ENCODE results near the gene MIPEP. TPM values are rescaled to one million over a fixed set of nuclear protein-coding genes. Genes with fewer than 3 reads are reported as not detected.

MIPEP gene
- polyA plus RNA-seq, 1 experiment: 12.4 TPM

DNA sequence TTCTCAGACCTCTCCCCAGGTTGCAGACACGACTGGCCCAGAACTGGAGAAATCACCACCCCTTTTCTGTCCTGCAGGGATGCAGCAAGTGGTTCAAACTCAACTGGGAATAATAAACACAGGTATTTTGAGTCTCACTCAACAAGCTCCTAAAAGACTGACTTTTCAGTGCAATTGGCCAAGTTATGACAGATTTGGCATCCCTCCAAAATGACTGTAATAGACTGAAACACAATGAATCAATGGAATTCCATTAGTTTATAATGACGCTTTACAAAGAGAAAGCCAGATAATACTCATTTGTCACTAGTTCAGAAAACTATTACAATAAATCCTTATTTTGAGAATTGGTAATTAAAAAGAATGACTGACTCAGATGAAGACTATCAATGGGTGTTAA lies 38.1 kb downstream of the MIPEP start:
- DNase-seq (ENCODE audit: low read depth): no peak
- H3K36me3 ChIP-seq (ENCODE audit: control insufficient read depth, insufficient read depth, low read length): 0 out of 2 replicates have a peak, but pooled peaks cover 1% of the 10 kb centered on the region
- ChIA-PET CTCF (interaction anchor here (0.6 to 1.5 kb wide), 3 partner anchors 13 to 52 kb away, joined by 3 to 4 read pairs (median 3); partner anchors contain the start of gene MIPEP), POLR2A (no interaction called here)
- H3K27me3 ChIP-seq (ENCODE audit: control insufficient read depth, insufficient read depth, low read length): no peaks in the 10 kb centered on the region
- TF ChIP-seq, protein P1, sequence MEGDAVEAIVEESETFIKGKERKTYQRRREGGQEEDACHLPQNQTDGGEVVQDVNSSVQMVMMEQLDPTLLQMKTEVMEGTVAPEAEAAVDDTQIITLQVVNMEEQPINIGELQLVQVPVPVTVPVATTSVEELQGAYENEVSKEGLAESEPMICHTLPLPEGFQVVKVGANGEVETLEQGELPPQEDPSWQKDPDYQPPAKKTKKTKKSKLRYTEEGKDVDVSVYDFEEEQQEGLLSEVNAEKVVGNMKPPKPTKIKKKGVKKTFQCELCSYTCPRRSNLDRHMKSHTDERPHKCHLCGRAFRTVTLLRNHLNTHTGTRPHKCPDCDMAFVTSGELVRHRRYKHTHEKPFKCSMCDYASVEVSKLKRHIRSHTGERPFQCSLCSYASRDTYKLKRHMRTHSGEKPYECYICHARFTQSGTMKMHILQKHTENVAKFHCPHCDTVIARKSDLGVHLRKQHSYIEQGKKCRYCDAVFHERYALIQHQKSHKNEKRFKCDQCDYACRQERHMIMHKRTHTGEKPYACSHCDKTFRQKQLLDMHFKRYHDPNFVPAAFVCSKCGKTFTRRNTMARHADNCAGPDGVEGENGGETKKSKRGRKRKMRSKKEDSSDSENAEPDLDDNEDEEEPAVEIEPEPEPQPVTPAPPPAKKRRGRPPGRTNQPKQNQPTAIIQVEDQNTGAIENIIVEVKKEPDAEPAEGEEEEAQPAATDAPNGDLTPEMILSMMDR (IDR thresholded peaks at IDR 0.05; ENCODE audit: insufficient read depth, low read depth, low read length): no peak
- H3K4me3 ChIP-seq (ENCODE audit: low read depth, low read length): no peak overlapping the region

DNA sequence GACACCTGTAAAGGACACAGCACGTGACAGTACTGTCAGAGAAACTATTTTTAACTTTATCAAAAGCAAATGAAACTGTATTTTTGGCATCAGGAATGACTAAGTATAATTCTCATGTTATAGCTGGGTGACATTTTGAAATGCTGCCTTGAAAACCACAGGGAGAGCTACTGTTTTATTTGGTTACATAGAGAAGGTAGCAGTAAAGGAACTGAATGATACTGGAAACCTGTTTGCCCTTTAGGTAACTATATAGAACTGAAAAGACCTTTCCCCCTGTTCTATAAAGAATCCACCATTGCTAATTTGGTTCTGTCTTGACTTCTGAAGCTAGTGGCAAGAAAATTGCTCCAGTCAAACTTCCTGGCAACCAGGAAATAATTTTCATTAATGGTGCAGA lies 39.1 kb downstream of the MIPEP start:
- no peak for DNase-seq (ENCODE audit: low read depth)
- ChIA-PET CTCF (interaction anchor here (1.0 to 1.5 kb wide), 2 partner anchors 39 to 51 kb away, joined by 3 to 4 read pairs; partner anchors contain the start of gene MIPEP), POLR2A (no interaction called here)
- TF ChIP-seq, protein P1 (IDR thresholded peaks at IDR 0.05; ENCODE audit: insufficient read depth, low read depth, low read length): no peak
- H3K4me3 ChIP-seq (ENCODE audit: low read depth, low read length): no peak overlapping the region
- no peaks in the 10 kb centered on the region for H3K27me3 ChIP-seq (ENCODE audit: control insufficient read depth, insufficient read depth, low read length)
- H3K36me3 ChIP-seq (ENCODE audit: control insufficient read depth, insufficient read depth, low read length): 0 out of 2 replicates have a peak, but pooled peaks cover 1% of the 10 kb centered on the region

DNA sequence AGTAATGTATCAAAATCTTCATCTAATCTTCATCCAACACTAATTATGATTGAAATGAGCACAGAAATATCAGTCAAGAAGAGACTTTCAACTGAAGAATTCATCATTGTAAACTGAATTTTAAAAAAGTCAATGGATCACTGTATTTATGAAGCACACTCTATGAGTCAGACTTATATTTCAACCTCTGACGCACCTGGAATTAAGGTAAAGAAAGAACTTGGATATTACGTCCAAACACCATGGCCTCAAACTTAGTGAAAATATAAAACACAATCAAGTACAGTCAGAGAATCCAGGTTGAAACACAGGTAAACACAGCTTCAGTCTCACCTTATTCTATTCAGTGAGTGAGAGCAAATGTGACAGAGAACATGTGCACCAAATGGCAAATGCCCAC lies 39.5 kb downstream of the MIPEP start:
- ChIA-PET POLR2A (no interaction called here), CTCF (interaction anchor here (1.5 kb wide), 1 partner anchor 40 kb away, joined by 4 read pairs; the partner anchor contains the start of gene MIPEP)
- H3K36me3 ChIP-seq (ENCODE audit: control insufficient read depth, insufficient read depth, low read length): 0 out of 2 replicates have a peak, but pooled peaks cover 1% of the 10 kb centered on the region
- no peaks in the 10 kb centered on the region for H3K27me3 ChIP-seq (ENCODE audit: control insufficient read depth, insufficient read depth, low read length)
- H3K4me3 ChIP-seq (ENCODE audit: low read depth, low read length): no peak overlapping the region
- TF ChIP-seq, protein P1 (IDR thresholded peaks at IDR 0.05; ENCODE audit: insufficient read depth, low read depth, low read length): no peak
- DNase-seq (ENCODE audit: low read depth): no peak

DNA sequence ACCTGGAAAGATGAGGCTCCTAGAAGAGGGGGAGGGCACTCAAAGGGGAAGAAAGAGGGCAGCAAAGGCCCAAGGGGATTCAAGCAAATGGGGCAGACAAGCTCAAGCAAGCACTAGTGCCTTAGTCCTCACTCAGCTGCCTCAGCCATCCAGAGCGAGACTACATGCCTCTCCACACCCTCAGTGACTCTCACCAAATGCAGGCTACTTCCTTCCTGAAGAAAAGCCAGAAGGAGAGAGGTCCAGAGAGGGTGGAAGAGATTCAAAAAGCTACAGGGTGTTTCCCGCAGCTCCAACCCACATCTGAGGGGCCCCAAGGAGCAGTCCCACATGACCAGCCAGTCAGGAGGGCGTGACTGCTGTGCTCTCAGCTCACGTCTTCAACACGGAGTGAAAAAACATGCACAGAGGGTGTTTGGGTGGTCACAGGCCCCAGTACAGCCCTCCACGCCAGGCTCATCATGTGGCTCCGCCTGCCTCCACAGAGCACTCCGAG lies 40.5 kb downstream of the MIPEP start:
- DNase-seq (ENCODE audit: low read depth): no peak
- 0 out of 2 replicates have a peak, but pooled peaks cover 1% of the 10 kb centered on the region for H3K36me3 ChIP-seq (ENCODE audit: control insufficient read depth, insufficient read depth, low read length)
- H3K27me3 ChIP-seq (ENCODE audit: control insufficient read depth, insufficient read depth, low read length): no peaks in the 10 kb centered on the region
- TF ChIP-seq, protein P1 (IDR thresholded peaks at IDR 0.05; ENCODE audit: insufficient read depth, low read depth, low read length): no peak
- ChIA-PET POLR2A (interaction anchor here (0.6 kb wide), 1 partner anchor 68 kb away, joined by 3 read pairs; no protein-coding TSS in a partner anchor), CTCF (no interaction called here)
- H3K4me3 ChIP-seq (ENCODE audit: low read depth, low read length): no peak overlapping the region

DNA sequence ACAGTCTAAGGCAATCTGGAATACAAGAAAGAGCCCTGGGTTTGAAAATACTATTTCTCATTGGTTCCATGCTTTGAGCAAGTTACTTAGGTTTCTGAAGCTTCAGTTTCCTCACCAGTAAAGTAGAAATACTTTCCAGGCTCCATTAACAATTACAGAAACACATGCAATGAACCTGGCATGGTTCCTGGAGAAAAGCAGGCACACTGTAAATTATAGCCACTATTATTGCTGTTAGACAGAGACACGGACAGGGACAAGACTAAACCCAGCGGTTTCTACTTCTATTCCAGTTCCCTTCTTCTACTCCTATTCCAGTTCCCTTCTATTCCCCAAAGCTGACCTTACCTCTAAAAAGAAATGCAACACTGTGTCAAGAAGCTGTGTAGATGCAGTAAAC lies 41.2 kb downstream of the MIPEP start:
- ChIA-PET CTCF (interaction anchor here (0.8 kb wide), 1 partner anchor 11 kb away, joined by 3 read pairs; no protein-coding TSS in a partner anchor), POLR2A (no interaction called here)
- Histone ChIP-seq H3K4me3 (ENCODE audit: low read depth, low read length) (no peak overlapping the region), H3K36me3 (ENCODE audit: control insufficient read depth, insufficient read depth, low read length) (0 out of 2 replicates have a peak, but pooled peaks cover 1% of the 10 kb centered on the region), H3K27me3 (ENCODE audit: control insufficient read depth, insufficient read depth, low read length) (no peaks in the 10 kb centered on the region)
- TF ChIP-seq, protein P1 (IDR thresholded peaks at IDR 0.05; ENCODE audit: insufficient read depth, low read depth, low read length): no peak
- peak; percentile 19 for DNase-seq (ENCODE audit: low read depth)

Measured in BJ (cell line).